ENCODE results near the gene NOP56.

The NOP56 gene

GRCh38 chr20:2651772-2652723 lies at the start of gene NOP56:
Gene NOP56 (plus strand): TSS chr20:2652632. CDS start chr20:2652661, 29 bp downstream.
- DNase-seq (ENCODE audit: low spot score) = peak; percentile 97

GRCh38 chr20:2602746-2603145 lies 49.7 kb upstream of the NOP56 start:
- DNase-seq (ENCODE audit: low spot score) = no peak

- DNase-seq (ENCODE audit: low spot score) = no peak
These were observed 48.5 kb upstream of the NOP56 start for GRCh38 chr20:2603816-2604505.

GRCh38 chr20:2604506-2604835 lies 48.0 kb upstream of the NOP56 start:
- DNase-seq (ENCODE audit: low spot score) = no peak

- DNase-seq (ENCODE audit: low spot score) = no peak
These were observed 45.9 kb upstream of the NOP56 start for GRCh38 chr20:2606507-2607006.

GRCh38 chr20:2610326-2610725 lies 42.1 kb upstream of the NOP56 start:
- no peak for DNase-seq (ENCODE audit: low spot score)

GRCh38 chr20:2610941-2611720 lies 41.3 kb upstream of the NOP56 start:
- DNase-seq (ENCODE audit: low spot score) = no peak

GRCh38 chr20:2612073-2612472 lies 40.4 kb upstream of the NOP56 start:
- DNase-seq (ENCODE audit: low spot score) = no peak

- DNase-seq (ENCODE audit: low spot score) = no peak
These were observed 35.8 kb upstream of the NOP56 start for GRCh38 chr20:2616634-2617033.

GRCh38 chr20:2617099-2617714 lies 35.2 kb upstream of the NOP56 start:
- DNase-seq (ENCODE audit: low spot score) = no peak

GRCh38 chr20:2618815-2619214 lies 33.6 kb upstream of the NOP56 start:
- DNase-seq (ENCODE audit: low spot score) = no peak

GRCh38 chr20:2619337-2619736 lies 33.1 kb upstream of the NOP56 start:
- no peak for DNase-seq (ENCODE audit: low spot score)

GRCh38 chr20:2619961-2620595 lies 32.4 kb upstream of the NOP56 start:
- no peak for DNase-seq (ENCODE audit: low spot score)

GRCh38 chr20:2624190-2624589 lies 28.2 kb upstream of the NOP56 start:
- no peak for DNase-seq (ENCODE audit: low spot score)

- no peak for DNase-seq (ENCODE audit: low spot score)
These were observed 27.4 kb upstream of the NOP56 start for GRCh38 chr20:2625062-2625461.

- no peak for DNase-seq (ENCODE audit: low spot score)
These were observed 25.4 kb upstream of the NOP56 start for GRCh38 chr20:2626853-2627541.

- no peak for DNase-seq (ENCODE audit: low spot score)
These were observed 21.2 kb upstream of the NOP56 start for GRCh38 chr20:2631228-2631627.

- DNase-seq (ENCODE audit: low spot score) = no peak
These were observed 19.1 kb upstream of the NOP56 start for GRCh38 chr20:2633381-2633780.

GRCh38 chr20:2637246-2637645 lies 15.2 kb upstream of the NOP56 start:
- no peak for DNase-seq (ENCODE audit: low spot score)

- no peak for DNase-seq (ENCODE audit: low spot score)
These were observed 12.2 kb upstream of the NOP56 start for GRCh38 chr20:2640260-2640659.

GRCh38 chr20:2640899-2641298 lies 11.5 kb upstream of the NOP56 start:
- DNase-seq (ENCODE audit: low spot score) = no peak

Data from D341Med (cell line).